HG03558 (cell line): ENCODE data around the gene RMI2.
"Not testable (repeated sequence)": the region's sequence is repeated elsewhere in the genome, so short reads cannot be mapped to it uniquely, and the experiment has no call there.

Experiments
- ATAC-seq: cut with Tn5 transposase; IDR thresholded peaks from one replicate; pipeline ENCODE4 v1.9.1; 2021; ENCODE audit warnings: moderate number of reproducible peaks; ENCODE audit not compliant: unreplicated experiment; ENCODE audit errors: extremely low read depth

RMI2 gene

GRCh38 chr16:11350921-11351335 lies 5.7 kb downstream of the RMI2 start:
- ATAC-seq = no peak

DNA sequence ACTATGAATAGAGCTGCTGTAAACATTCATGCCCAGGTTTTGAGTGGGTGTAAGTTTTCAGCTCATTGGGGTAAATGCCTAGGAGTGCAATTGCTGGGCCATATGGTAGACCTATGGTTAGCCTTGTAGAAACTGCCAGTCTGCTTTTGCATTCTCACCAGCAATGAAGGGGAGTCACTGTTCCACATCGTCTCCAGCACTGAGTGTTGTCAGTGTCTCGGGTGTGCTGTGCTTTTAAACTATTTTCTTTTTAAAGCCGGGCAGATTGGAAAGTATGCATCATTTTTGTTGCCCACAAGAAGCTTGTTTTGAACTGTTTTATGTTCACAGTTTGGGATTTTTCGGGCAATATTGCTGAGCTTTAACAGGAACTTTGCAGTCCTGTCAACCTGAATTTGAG lies 7.9 kb downstream of the RMI2 start:
- no peak for ATAC-seq

DNA sequence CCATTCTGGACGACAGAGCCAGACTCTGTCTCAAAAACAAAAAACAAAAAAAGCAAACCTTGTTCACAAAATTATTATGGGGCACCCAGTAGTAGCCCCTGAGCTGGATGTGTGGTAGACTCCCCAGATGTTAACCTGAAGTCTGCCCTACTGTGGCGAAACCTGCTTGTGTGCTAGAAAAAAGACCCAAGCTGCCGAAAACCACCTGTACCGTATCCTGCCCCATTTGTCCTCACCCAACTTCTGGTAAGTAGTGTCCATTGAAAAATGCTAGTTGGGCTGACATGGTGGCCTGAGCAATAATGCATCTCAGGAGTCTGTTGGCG lies 9.1 kb downstream of the RMI2 start:
- ATAC-seq = peak; percentile 13

DNA sequence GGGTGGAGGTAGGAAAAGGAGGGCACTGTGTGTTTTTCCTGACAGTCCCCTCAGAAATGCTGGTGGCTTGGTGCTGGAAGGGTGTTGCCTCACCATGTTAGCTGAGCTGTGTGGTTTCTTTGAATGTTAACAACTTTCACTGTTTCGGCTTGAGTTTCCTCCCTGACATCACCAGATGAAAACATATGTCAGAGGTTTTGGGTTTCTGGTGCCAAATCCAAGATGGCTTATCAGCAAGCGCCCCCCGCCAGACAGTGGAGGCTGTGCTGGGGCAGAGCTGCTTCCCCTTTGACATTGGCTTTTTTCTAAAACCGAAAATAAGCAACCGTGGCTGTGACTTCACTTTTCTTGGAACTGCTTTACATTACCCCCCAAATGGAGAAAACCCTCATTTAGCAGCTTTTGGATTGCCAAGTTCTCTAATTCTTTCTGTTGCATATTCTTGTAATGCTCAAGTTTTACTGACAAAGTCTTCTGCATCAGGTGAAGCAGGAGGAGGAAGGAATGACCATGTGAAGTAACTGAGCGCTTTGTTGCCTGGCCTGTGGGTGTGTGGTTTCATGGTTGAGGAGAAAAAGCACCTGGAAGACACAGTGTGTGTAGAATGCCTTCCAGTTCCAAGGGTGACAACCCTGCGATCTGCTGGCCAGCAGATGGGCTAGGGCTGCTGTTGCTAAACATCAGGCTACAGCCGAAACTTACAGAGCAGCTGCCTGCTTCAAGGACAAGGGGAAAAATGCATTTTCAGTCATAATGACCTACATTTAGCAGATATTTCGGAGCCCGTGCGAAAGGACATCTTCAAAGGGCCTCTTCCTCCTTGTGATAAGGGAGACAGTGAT lies 9.7 kb downstream of the RMI2 start:
- ATAC-seq = peak; percentile 33

GRCh38 chr16:11355862-11356261 lies 10.6 kb downstream of the RMI2 start:
- no peak for ATAC-seq

GRCh38 chr16:11356573-11357331 lies 11.5 kb downstream of the RMI2 start:
- ATAC-seq = no peak

- ATAC-seq = no peak
Measured at GRCh38 chr16:11358531-11358930, 13.3 kb downstream of the RMI2 start.

DNA sequence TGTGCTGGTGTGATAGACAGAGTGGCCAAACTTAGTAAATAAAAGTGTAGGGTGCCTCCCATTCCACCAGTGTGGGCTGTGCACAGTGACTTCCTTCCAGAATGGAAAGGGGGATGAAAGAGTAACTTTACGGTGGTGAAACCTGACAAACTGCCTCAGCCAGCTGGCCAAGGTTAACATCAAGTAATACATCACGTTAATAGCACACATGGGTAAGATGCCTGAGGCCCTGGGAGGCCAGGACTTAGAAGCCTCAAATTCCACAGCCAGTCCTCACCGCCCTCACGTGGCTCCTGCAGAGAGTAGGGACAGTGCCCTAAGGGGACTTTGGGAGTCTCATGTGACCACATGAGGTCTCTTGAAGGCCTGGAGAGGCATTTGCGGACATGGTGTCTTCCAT lies 14.1 kb downstream of the RMI2 start:
- no peak for ATAC-seq

DNA sequence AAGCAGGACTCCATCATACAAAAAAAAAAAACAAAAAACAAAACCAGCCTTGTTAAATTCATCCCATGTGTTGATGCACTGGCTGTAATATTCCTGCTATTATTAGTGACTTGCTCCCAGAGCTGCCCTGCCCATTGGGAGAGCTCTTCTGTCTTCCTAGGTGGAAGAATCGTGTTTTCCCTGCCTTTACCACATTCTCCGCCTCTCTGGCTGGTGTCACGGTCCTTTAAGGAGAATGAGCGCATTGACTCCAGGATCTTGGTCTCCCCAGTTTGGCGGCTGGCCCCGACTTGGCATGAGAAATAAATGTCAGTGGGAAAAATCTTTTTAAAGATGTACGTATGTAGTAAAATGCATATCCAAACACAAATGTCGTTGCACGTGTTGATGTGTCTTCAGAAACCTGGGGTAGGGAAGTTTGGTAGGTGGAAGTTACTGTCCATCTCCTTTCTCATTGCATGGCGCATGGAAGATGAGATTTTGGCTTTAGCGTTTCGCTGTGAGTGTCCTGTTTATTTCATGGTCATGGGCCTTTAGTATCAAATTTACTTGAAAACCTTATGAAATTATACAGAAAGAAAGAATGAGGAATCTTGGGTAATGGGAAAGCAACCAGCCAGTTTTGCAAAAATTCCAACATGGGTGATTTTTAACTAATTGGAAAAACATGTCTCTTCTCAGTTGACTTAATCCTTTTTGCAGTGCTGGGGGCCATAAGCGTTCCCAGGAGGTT lies 15.5 kb downstream of the RMI2 start:
- ATAC-seq = no peak

- ATAC-seq = no peak
Measured at GRCh38 chr16:11361701-11362451, 16.6 kb downstream of the RMI2 start.

DNA sequence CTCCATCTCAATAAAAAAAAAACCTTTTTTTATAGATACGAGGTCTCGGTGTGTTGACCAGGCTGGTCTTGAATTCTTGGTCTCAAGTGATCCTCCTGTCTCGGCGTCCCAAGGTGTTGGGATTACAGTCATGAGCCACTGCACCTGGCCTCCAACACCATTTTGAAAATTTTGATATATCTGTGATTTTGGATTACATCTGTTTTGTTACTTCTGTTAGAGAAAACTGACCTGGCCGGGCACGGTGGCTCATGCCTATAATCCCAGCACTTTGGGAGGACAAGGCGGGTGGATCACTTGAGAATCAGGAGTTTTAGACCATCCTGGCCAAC lies 18.6 kb downstream of the RMI2 start:
- ATAC-seq = no peak

DNA sequence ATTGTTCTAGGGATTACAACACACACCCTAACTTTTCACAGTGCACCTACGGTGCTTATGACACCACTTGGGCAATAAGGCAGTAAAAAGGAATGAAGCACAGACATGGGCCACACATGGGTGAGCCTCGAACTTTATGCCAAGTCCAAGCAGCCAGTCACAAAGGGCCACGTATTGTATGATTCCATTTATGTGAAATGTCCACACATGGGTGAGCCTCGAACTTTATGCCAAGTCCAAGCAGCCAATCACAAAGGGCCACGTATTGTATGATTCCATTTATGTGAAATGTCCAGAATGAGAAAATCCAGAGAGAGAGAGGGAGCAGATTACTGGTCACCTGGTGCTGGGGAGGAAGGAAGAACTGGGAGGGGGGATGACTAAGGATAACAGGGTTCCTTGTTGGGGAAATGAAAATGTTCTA lies 22.2 kb downstream of the RMI2 start:
- no peak for ATAC-seq

- ATAC-seq = no peak
Measured at GRCh38 chr16:11370084-11370931, 25.0 kb downstream of the RMI2 start.

DNA sequence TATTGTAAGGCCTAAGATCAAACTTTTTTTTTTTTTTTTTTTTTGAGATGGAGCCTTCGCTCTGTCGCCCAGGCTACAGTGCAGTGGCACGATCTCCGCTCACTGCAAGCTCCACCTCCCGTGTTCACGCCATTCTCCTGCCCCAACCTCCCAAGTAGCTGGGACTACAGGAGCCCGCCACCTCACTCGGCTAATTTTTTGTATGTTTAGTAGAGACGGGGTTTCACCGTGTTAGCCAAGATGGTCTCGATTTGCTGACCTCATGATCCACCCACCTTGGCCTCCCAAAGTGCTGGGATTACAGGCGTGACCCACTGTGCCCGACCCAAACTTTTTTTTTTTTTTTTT lies 25.6 kb downstream of the RMI2 start:
- not testable (repeated sequence) for ATAC-seq

- ATAC-seq = no peak
Measured at GRCh38 chr16:11372073-11372828, 27.0 kb downstream of the RMI2 start.

DNA sequence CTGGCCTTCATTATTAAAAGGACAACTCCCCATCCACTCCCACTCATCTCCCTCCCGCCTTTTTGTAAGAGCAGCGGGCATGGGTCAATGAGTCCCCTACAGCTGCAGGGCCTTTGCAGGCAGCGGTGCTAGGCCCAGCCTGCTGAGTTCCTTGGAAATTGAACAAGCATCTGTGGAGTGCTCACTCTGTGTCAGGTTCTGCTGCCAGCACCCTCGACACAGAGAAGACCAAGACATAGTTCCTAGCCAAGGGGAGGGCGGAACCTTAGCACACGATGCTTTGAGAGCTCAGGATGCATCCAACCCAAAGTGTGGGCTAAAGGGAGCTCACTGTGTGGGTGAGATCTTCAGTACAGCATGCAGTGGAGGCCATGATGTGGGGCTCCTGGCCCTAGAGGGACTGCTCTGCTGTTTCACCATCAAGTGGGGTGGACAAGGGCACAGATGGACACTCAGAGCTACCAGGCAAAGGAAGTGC lies 27.6 kb downstream of the RMI2 start:
- ATAC-seq = no peak

- ATAC-seq = no peak
Measured at GRCh38 chr16:11374255-11374654, 29.0 kb downstream of the RMI2 start.

GRCh38 chr16:11377154-11377553 lies 31.9 kb downstream of the RMI2 start:
- ATAC-seq = no peak

DNA sequence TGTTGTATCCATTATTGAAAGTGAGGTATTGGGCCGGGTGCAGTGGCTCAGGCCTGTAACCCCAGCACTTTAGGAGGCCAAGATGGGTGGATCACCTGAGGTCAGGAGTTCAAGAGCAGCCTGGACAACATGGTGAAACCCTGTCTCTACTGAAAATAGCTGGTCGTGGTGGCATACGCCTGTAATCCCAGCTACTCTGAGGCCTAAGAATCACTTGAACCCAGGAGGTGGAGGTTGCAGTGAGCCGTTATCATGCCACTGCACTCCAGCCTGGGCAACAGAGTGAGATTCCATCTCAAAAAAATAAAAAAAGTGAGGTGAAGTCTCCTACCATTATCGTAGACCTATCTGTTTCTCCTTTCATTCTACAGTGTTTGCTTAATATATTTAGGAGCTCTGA lies 33.7 kb downstream of the RMI2 start:
- ATAC-seq = not testable (repeated sequence)
